SK-N-SH (cell line): ENCODE results near the gene SCNN1B. TPM values are rescaled to one million over a fixed set of nuclear protein-coding genes. Genes with fewer than 3 reads are reported as not detected.

Experiments
- CTCF ChIA-PET: fragments of 300-600, 350-600 bp; formaldehyde crosslinking; extraction: SDS; loops from one replicate; lab custom pipeline; 2021; lab: Yijun Ruan, JAX
- POLR2A ChIA-PET: fragments of 350-600 bp; sonication (Branson Sonifier 250); formaldehyde crosslinking; extraction: SDS; loops from one replicate; lab custom pipeline; 2020; ENCODE audit warnings: antibody characterized with exemption, inconsistent platforms; lab: Yijun Ruan, JAX
- DNase-seq: peaks from one replicate; pipeline ENCODE4 v3.0.0; 2012
- H2AFZ ChIP-seq: fragments of 200-600 bp; sonication (generic); 2 replicates; pipeline ENCODE4 v1.8.1; 2016; ENCODE audit warnings: antibody characterized with exemption, mild to moderate bottlenecking, low read depth
- H3F3A ChIP-seq: fragments of 200-600 bp; sonication (generic); replicated peaks from 2 replicates; pipeline ENCODE3; 2016; ENCODE audit warnings: antibody characterized with exemption, mild to moderate bottlenecking; ENCODE audit not compliant: insufficient read depth
- H3K27ac ChIP-seq, 2 experiments: fragments of 200-500 bp in 1 of 2; fragments of 200-600 bp in 1 of 2; sonication (Bioruptor generic) in 1 of 2; sonication (generic), shearing (Covaris generic) in 1 of 2; 2 replicates each; pipeline versions ENCODE4 v1.5.1 to v1.6.1; 2014 to 2016; ENCODE audit warnings: low read depth in 2 of 2, inconsistent platforms in 1 of 2, low read length in 1 of 2, mild to moderate bottlenecking in 1 of 2, mixed read lengths in 1 of 2
- H3K27me3 ChIP-seq: fragments of 200-600 bp; sonication (generic), shearing (Covaris generic); 2 replicates; pipeline ENCODE4 v1.6.1; 2016; ENCODE audit warnings: mixed run types; ENCODE audit not compliant: insufficient read depth
- H3K36me3 ChIP-seq, 2 experiments: fragments of 200-500 bp in 1 of 2; fragments of 200-600 bp in 1 of 2; sonication (Bioruptor generic) in 1 of 2; sonication (generic) in 1 of 2; replicated peaks in 1 of 2; 2 replicates each; pipeline versions ENCODE3 to v1.5.1; 2014 to 2016; ENCODE audit warnings: low read length in 1 of 2, mild to moderate bottlenecking in 1 of 2; ENCODE audit not compliant: insufficient read depth in 2 of 2, control insufficient read depth in 1 of 2
- H3K4me1 ChIP-seq, 2 experiments: fragments of 200-500 bp in 1 of 2; fragments of 200-600 bp in 1 of 2; sonication (Bioruptor generic) in 1 of 2; sonication (generic), shearing (Covaris generic) in 1 of 2; 2 replicates each; pipeline versions ENCODE4 v1.5.1 to v1.6.1; 2014 to 2016; ENCODE audit warnings: low read depth in 1 of 2, low read length in 1 of 2, mixed run types in 1 of 2; ENCODE audit not compliant: insufficient read depth in 2 of 2, control insufficient read depth in 1 of 2
- H3K4me2 ChIP-seq: fragments of 200-600 bp; sonication (generic), shearing (Covaris generic); 2 replicates; pipeline ENCODE4 v1.6.1; 2017; ENCODE audit warnings: mixed run types
- H3K4me3 ChIP-seq, 2 experiments: fragments of 200-500 bp in 1 of 2; fragments of 200-600 bp in 1 of 2; sonication (Bioruptor generic) in 1 of 2; sonication (generic), shearing (Covaris generic) in 1 of 2; 2 replicates each; pipeline versions ENCODE4 v1.5.1 to v1.8.1; 2014 to 2016; ENCODE audit warnings: low read depth in 2 of 2, inconsistent platforms in 1 of 2, low read length in 1 of 2, mild to moderate bottlenecking in 1 of 2, mixed read lengths in 1 of 2, moderate library complexity in 1 of 2
- H3K79me2 ChIP-seq: fragments of 200-600 bp; sonication (generic); 2 replicates; pipeline ENCODE4 v1.8.1; 2017; ENCODE audit warnings: mild to moderate bottlenecking; ENCODE audit not compliant: insufficient read depth
- H3K9ac ChIP-seq: fragments of 200-600 bp; sonication (generic); 2 replicates; pipeline ENCODE4 v1.6.1; 2017; ENCODE audit warnings: mixed run types
- H3K9me2 ChIP-seq: fragments of 200-600 bp; sonication (generic); 2 replicates; pipeline ENCODE4 v1.6.1; 2017; ENCODE audit warnings: mixed run types
- H3K9me3 ChIP-seq: fragments of 200-600 bp; sonication (generic); 2 replicates; pipeline ENCODE4 v1.6.1; 2017; ENCODE audit warnings: mixed run types, mild to moderate bottlenecking, moderate library complexity
- H4K20me1 ChIP-seq: fragments of 200-600 bp; sonication (generic); 2 replicates; pipeline ENCODE4 v1.6.1; 2017; ENCODE audit warnings: mild to moderate bottlenecking, mixed run types; ENCODE audit not compliant: insufficient read depth
- CHD2 ChIP-seq: fragments of 150-350 bp; IDR thresholded peaks from 2 replicates; pipeline ENCODE4 v1.6.1; 2018; ENCODE audit warnings: low read length; ENCODE audit not compliant: partially characterized antibody
- ELF1 ChIP-seq: IDR thresholded peaks from 2 replicates; pipeline ENCODE4 v1.4.0; 2012
- EP300 ChIP-seq, 2 experiments: IDR thresholded peaks; 2 replicates each; pipeline versions ENCODE4 v1.4.0 to v1.6.1; 2012; ENCODE audit warnings: borderline replicate concordance in 1 of 2, low read depth in 1 of 2, low read length in 1 of 2
- EZH2phosphoT487 ChIP-seq: fragments of 200-600 bp; sonication (generic); IDR thresholded peaks from 2 replicates; pipeline ENCODE4 v1.6.1; 2017; ENCODE audit warnings: low read depth, mixed run types, mild to moderate bottlenecking, antibody characterized with exemption, moderate library complexity, borderline replicate concordance
- FOXJ3 ChIP-seq: sonication (generic); formaldehyde crosslinking; IDR thresholded peaks from 2 replicates; pipeline ENCODE4 v1.5.1; 2020; ENCODE audit warnings: mild to moderate bottlenecking, missing genetic modification reagents
- FOXM1 ChIP-seq: IDR thresholded peaks from 2 replicates; pipeline ENCODE4 v1.4.0; 2012; ENCODE audit warnings: low read depth, mild to moderate bottlenecking
- MXI1 ChIP-seq: IDR thresholded peaks from 2 replicates; pipeline ENCODE4 v1.6.1; 2012; ENCODE audit warnings: mild to moderate bottlenecking, low read depth, low read length, improper control_type of control experiment
- RAD21 ChIP-seq: IDR thresholded peaks from 2 replicates; pipeline ENCODE4 v1.6.1; 2012; ENCODE audit warnings: mild to moderate bottlenecking, low read length
- RCOR1 ChIP-seq: fragments of 150-350 bp; IDR thresholded peaks from 2 replicates; pipeline ENCODE4 v1.6.1; 2017; ENCODE audit warnings: antibody characterized with exemption, low read length
- REST ChIP-seq: IDR thresholded peaks from 2 replicates; pipeline ENCODE4 v1.6.1; 2012; ENCODE audit warnings: mild to moderate bottlenecking, low read depth, low read length, moderate library complexity
- RXRA ChIP-seq: IDR thresholded peaks from 2 replicates; pipeline ENCODE4 v1.4.0; 2012; ENCODE audit warnings: low read depth, mild to moderate bottlenecking, borderline replicate concordance
- SMC3 ChIP-seq: IDR thresholded peaks from 2 replicates; pipeline ENCODE4 v1.6.1; 2012; ENCODE audit warnings: low read depth, low read length, improper control_type of control experiment
- TAF1 ChIP-seq: IDR thresholded peaks from 2 replicates; pipeline ENCODE4 v1.6.1; 2012; ENCODE audit warnings: low read depth, mild to moderate bottlenecking, low read length, moderate library complexity, borderline replicate concordance
- USF1 ChIP-seq: IDR thresholded peaks from 2 replicates; pipeline ENCODE4 v1.4.0; 2012; ENCODE audit warnings: low read depth, borderline replicate concordance
- USF2 ChIP-seq: fragments of 150-350 bp; IDR thresholded peaks from 2 replicates; pipeline ENCODE4 v1.6.1; 2017; ENCODE audit warnings: antibody characterized with exemption, low read length, low read depth, borderline replicate concordance
- YY1 ChIP-seq: IDR thresholded peaks from 2 replicates; pipeline ENCODE4 v1.4.0; 2012; ENCODE audit warnings: low read depth, mild to moderate bottlenecking
- WGBS: methylation state at CpG from one replicate; pipeline ENCODE4 v1.1.6; 2017; ENCODE audit warnings: low lambda C conversion rate; 5-methylcytosine and 5-hydroxymethylcytosine counted together
- polyA plus RNA-seq, 3 experiments: library from polyadenylated mRNA; depleted of rRNA; stranded (reverse); fragments of >200 nt; gene quantifications; 2 replicates each; pipeline ENCODE4 v1.2.3, GENCODE V29; 2012

The SCNN1B gene
- polyA plus RNA-seq, 1 of the 3 experiments (the other 2 are of a cell fraction) = not detected

- WGBS = 63% methylated on average over 7 of the region's 10 CpGs
- Histone ChIP-seq H3K9me3 (no peaks in the 10 kb centered on the region), H3K4me1 (peaks cover 0 to 2% of the 10 kb centered on the region in 2 experiments; a peak in 1 of 4 replicates), H3K4me3 (no peak overlapping the region), H3K79me2 (no peaks in the 10 kb centered on the region), H3K9ac (no peak overlapping the region), H3K36me3 (no peaks in the 10 kb centered on the region), H4K20me1 (no peaks in the 10 kb centered on the region), H3K9me2 (no peaks in the 10 kb centered on the region)
- DNase-seq = no peak
- no peak for TF ChIP-seq YY1
- no peak for TF ChIP-seq EZH2phosphoT487
- no peak for TF ChIP-seq USF1
- TF ChIP-seq, all 33 proteins: peak for 0
- H3F3A ChIP-seq = no peaks in the 10 kb centered on the region
- CTCF ChIA-PET = no interaction called here
- no peak overlapping the region for H2AFZ ChIP-seq
- POLR2A ChIA-PET = no interaction called here
- no peak overlapping the region for H3K27ac ChIP-seq
- H3K27me3 ChIP-seq = no peaks in the 10 kb centered on the region
- H3K4me2 ChIP-seq = no peak overlapping the region
These were observed 65.5 kb downstream of the SCNN1B start for GRCh38 chr16:23367564-23367963.

GRCh38 chr16:23367988-23368387, 65.9 kb downstream of the SCNN1B start:
- ChIA-PET CTCF (no interaction called here), POLR2A (no interaction called here)
- 41% methylated on average over 6 of the region's 8 CpGs for WGBS
- H3K9me3 ChIP-seq = no peaks in the 10 kb centered on the region
- no peak overlapping the region for H3K4me3 ChIP-seq
- H3K79me2 ChIP-seq = no peaks in the 10 kb centered on the region
- H3K9me2 ChIP-seq = no peaks in the 10 kb centered on the region
- H3K4me1 ChIP-seq = no peaks in the 10 kb centered on the region
- no peaks in the 10 kb centered on the region for H3K36me3 ChIP-seq
- H3K27ac ChIP-seq = no peak overlapping the region
- H3K9ac ChIP-seq = no peak overlapping the region
- no peaks in the 10 kb centered on the region for H3K27me3 ChIP-seq
- H3K4me2 ChIP-seq = no peak overlapping the region
- H2AFZ ChIP-seq = no peak overlapping the region
- no peaks in the 10 kb centered on the region for H3F3A ChIP-seq
- DNase-seq = no peak
- no peak for TF ChIP-seq CHD2
- no peak for TF ChIP-seq FOXM1
- TF ChIP-seq USF1 = no peak
- TF ChIP-seq RCOR1 = no peak
- TF ChIP-seq MXI1 = no peak
- no peak for TF ChIP-seq RXRA
- no peak for TF ChIP-seq TAF1
- H4K20me1 ChIP-seq = no peaks in the 10 kb centered on the region

- CTCF ChIA-PET = no interaction called here
- DNase-seq = no peak
- Histone ChIP-seq H3K27me3 (no peaks in the 10 kb centered on the region), H3K4me1 (no peaks in the 10 kb centered on the region), H3K9me2 (no peaks in the 10 kb centered on the region), H2AFZ (no peak overlapping the region), H3F3A (no peaks in the 10 kb centered on the region), H3K36me3 (no peaks in the 10 kb centered on the region), H3K27ac (no peak overlapping the region), H3K9me3 (no peaks in the 10 kb centered on the region), H3K9ac (no peak overlapping the region), H3K4me2 (no peak overlapping the region), H3K79me2 (no peaks in the 10 kb centered on the region), H4K20me1 (no peaks in the 10 kb centered on the region), H3K4me3 (no peak overlapping the region)
- TF ChIP-seq RXRA (no peak), RAD21 (no peak), ELF1 (no peak), FOXJ3 (no peak), SMC3 (no peak), EP300 (IDR thresholded peaks at IDR 0.05; ENCODE audit: borderline replicate concordance in 1 of 2, low read depth in 1 of 2, low read length in 1 of 2) (no peak), USF2 (no peak), REST (no peak)
- POLR2A ChIA-PET = no interaction called here
- WGBS = 26% methylated on average over 5 of the region's 5 CpGs
These were observed 66.4 kb downstream of the SCNN1B start for GRCh38 chr16:23368469-23368868.
